ENCODE data around the gene FAM200A.

GRCh38 chr7:99571768-99572167 lies 19.9 kb upstream of the FAM200A start:
- TF ChIP-seq POLR2A (IDR thresholded peaks at IDR 0.05) (no peak), POLR2AphosphoS5 (IDR thresholded peaks at IDR 0.05) (no peak), EP300 (IDR thresholded peaks at IDR 0.05) (no peak)
- TF ChIP-seq, protein P1, sequence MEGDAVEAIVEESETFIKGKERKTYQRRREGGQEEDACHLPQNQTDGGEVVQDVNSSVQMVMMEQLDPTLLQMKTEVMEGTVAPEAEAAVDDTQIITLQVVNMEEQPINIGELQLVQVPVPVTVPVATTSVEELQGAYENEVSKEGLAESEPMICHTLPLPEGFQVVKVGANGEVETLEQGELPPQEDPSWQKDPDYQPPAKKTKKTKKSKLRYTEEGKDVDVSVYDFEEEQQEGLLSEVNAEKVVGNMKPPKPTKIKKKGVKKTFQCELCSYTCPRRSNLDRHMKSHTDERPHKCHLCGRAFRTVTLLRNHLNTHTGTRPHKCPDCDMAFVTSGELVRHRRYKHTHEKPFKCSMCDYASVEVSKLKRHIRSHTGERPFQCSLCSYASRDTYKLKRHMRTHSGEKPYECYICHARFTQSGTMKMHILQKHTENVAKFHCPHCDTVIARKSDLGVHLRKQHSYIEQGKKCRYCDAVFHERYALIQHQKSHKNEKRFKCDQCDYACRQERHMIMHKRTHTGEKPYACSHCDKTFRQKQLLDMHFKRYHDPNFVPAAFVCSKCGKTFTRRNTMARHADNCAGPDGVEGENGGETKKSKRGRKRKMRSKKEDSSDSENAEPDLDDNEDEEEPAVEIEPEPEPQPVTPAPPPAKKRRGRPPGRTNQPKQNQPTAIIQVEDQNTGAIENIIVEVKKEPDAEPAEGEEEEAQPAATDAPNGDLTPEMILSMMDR (IDR thresholded peaks at IDR 0.05), result no peak
